Neural progenitor cell (in vitro differentiated cells): ENCODE results near the gene ADCY5. TPM values are rescaled to one million over a fixed set of nuclear protein-coding genes. Genes with fewer than 3 reads are reported as not detected.

ENCODE experiments used
- DNase-seq: peaks from one replicate; pipeline ENCODE4 v3.0.0-alpha.2; 2016; ENCODE audit warnings: low spot score
- H2AFZ ChIP-seq: fragments of 200-600 bp; sonication (generic); replicated peaks from 2 replicates; pipeline ENCODE4 v1.6.1; 2016; ENCODE audit warnings: antibody characterized with exemption
- H3F3A ChIP-seq: fragments of 200-600 bp; sonication (generic); 2 replicates; pipeline ENCODE4 v1.6.1; 2016; ENCODE audit warnings: antibody characterized with exemption, low read depth
- H3K27ac ChIP-seq: fragments of 200-600 bp; sonication (generic); 2 replicates; pipeline ENCODE4 v1.5.1; 2016; ENCODE audit warnings: mild to moderate bottlenecking
- H3K27me3 ChIP-seq: fragments of 200-600 bp; sonication (generic); 2 replicates; pipeline ENCODE4 v1.6.1; 2016; ENCODE audit warnings: mild to moderate bottlenecking, moderate library complexity
- H3K36me3 ChIP-seq: fragments of 200-600 bp; sonication (generic); 2 replicates; pipeline ENCODE4 v1.5.1; 2016
- H3K4me1 ChIP-seq: fragments of 200-600 bp; sonication (generic); 2 replicates; pipeline ENCODE4 v1.6.1; 2016; ENCODE audit warnings: mixed run types
- H3K4me2 ChIP-seq: fragments of 200-600 bp; sonication (generic); 2 replicates; pipeline ENCODE4 v1.6.1; 2016
- H3K4me3 ChIP-seq: fragments of 200-600 bp; sonication (generic); 2 replicates; pipeline ENCODE4 v1.5.1; 2016
- H3K79me2 ChIP-seq: fragments of 200-600 bp; sonication (generic); 2 replicates; pipeline ENCODE4 v1.6.1; 2016; ENCODE audit warnings: low read depth
- H3K9ac ChIP-seq: fragments of 200-600 bp; sonication (generic); 2 replicates; pipeline ENCODE4 v1.6.1; 2016
- H3K9me3 ChIP-seq: fragments of 200-600 bp; sonication (generic); 2 replicates; pipeline ENCODE4 v1.5.1; 2016; ENCODE audit warnings: low read depth
- H4K20me1 ChIP-seq: fragments of 200-600 bp; sonication (generic); 2 replicates; pipeline ENCODE4 v1.6.1; 2016; ENCODE audit warnings: low read depth
- H3K27ac Mint-ChIP-seq: 3 replicates; pipeline ENCODE4 v1.8.0; 2021; ENCODE audit warnings: mixed read lengths
- H3K27me3 Mint-ChIP-seq: 2 replicates; pipeline ENCODE4 v1.8.0; 2022; ENCODE audit warnings: low read depth, mild to moderate bottlenecking, inconsistent platforms, moderate library complexity, mixed read lengths; ENCODE audit not compliant: insufficient read depth
- H3K36me3 Mint-ChIP-seq: 3 replicates; pipeline ENCODE4 v1.8.0; 2021; ENCODE audit warnings: mixed read lengths
- H3K4me1 Mint-ChIP-seq: 3 replicates; pipeline ENCODE4 v1.8.0; 2021; ENCODE audit warnings: mixed read lengths
- H3K4me3 Mint-ChIP-seq: 3 replicates; pipeline ENCODE4 v1.8.0; 2021; ENCODE audit warnings: mild to moderate bottlenecking, moderate library complexity, mixed read lengths
- H3K9me3 Mint-ChIP-seq: 3 replicates; pipeline ENCODE4 v1.8.0; 2020; ENCODE audit warnings: mixed read lengths
- CTCF ChIP-seq: fragments of 200-600 bp; sonication (generic); IDR thresholded peaks from 2 replicates; pipeline ENCODE4 v1.5.1; 2017; ENCODE audit warnings: antibody characterized with exemption, mild to moderate bottlenecking
- EZH2 ChIP-seq: fragments of 200-600 bp; sonication (generic); IDR thresholded peaks from 2 replicates; pipeline ENCODE4 v1.6.1; 2017; ENCODE audit warnings: antibody characterized with exemption, mild to moderate bottlenecking, moderate library complexity
- EZH2phosphoT487 ChIP-seq: fragments of 200-600 bp; sonication (generic); IDR thresholded peaks from 2 replicates; pipeline ENCODE4 v1.6.1; 2017; ENCODE audit warnings: antibody characterized with exemption
- total RNA-seq: library from RNA; depleted of rRNA; stranded (reverse); fragments of >200 nt; gene quantifications from 2 replicates; pipeline ENCODE4 v1.2.3, GENCODE V29; 2015; ENCODE audit warnings: low replicate concordance

ADCY5 gene
- total RNA-seq, 1 donor from 2014 or later, result 1.6 TPM

- H3K9me3 Mint-ChIP-seq, result no peaks in the 10 kb centered on the region
Measured at GRCh38 chr3:123481071-123481470, 32.2 kb upstream of the ADCY5 start.

GRCh38 chr3:123480428-123480827, 31.5 kb upstream of the ADCY5 start:
- H3K27me3 Mint-ChIP-seq, result peaks cover 6% of the 10 kb centered on the region
- peaks cover 3% of the 10 kb centered on the region for H3K4me1 ChIP-seq
- no peak overlapping the region for H3K27ac Mint-ChIP-seq
- H3K9me3 Mint-ChIP-seq, result no peaks in the 10 kb centered on the region
- no peak overlapping the region for H3K27ac ChIP-seq
- no peaks in the 10 kb centered on the region for H3F3A ChIP-seq
- no peak overlapping the region for H3K4me3 ChIP-seq
- H3K4me2 ChIP-seq, result no peak overlapping the region
- peaks cover 3% of the 10 kb centered on the region for H3K4me1 Mint-ChIP-seq
- H4K20me1 ChIP-seq, result no peaks in the 10 kb centered on the region
- no peaks in the 10 kb centered on the region for H3K27me3 ChIP-seq
- no peaks in the 10 kb centered on the region for H3K79me2 ChIP-seq
- no peak overlapping the region for H2AFZ ChIP-seq
- no peaks in the 10 kb centered on the region for H3K36me3 ChIP-seq
- no peaks in the 10 kb centered on the region for H3K36me3 Mint-ChIP-seq
- H3K4me3 Mint-ChIP-seq, result no peak overlapping the region
- DNase-seq, result no peak
- H3K9me3 ChIP-seq, result no peaks in the 10 kb centered on the region
- no peak overlapping the region for H3K9ac ChIP-seq
- TF ChIP-seq EZH2 (no peak), CTCF (no peak), EZH2phosphoT487 (no peak)

More at GRCh38 chr3:123481071-123481470, 32.2 kb upstream of the ADCY5 start:
- Mint-ChIP-seq H3K27me3 (peaks cover 6% of the 10 kb centered on the region), H3K27ac (no peak overlapping the region), H3K4me1 (peaks cover 3% of the 10 kb centered on the region), H3K4me3 (no peak overlapping the region), H3K36me3 (no peaks in the 10 kb centered on the region)
- no peak overlapping the region for H2AFZ ChIP-seq
- H3K9ac ChIP-seq, result no peak overlapping the region
- peaks cover 3% of the 10 kb centered on the region for H3K4me1 ChIP-seq
- no peaks in the 10 kb centered on the region for H4K20me1 ChIP-seq
- no peaks in the 10 kb centered on the region for H3K36me3 ChIP-seq
- H3K27me3 ChIP-seq, result no peaks in the 10 kb centered on the region
- DNase-seq, result no peak
- no peak overlapping the region for H3K4me3 ChIP-seq
- H3K9me3 ChIP-seq, result no peaks in the 10 kb centered on the region
- no peak overlapping the region for H3K4me2 ChIP-seq
- no peak overlapping the region for H3K27ac ChIP-seq
- TF ChIP-seq CTCF (no peak), EZH2phosphoT487 (no peak), EZH2 (no peak)
- H3F3A ChIP-seq, result no peaks in the 10 kb centered on the region
- no peaks in the 10 kb centered on the region for H3K79me2 ChIP-seq

- H3K4me3 Mint-ChIP-seq, result no peak overlapping the region
- Histone ChIP-seq H3K4me2 (no peak overlapping the region), H3K4me3 (no peak overlapping the region), H3F3A (no peaks in the 10 kb centered on the region), H3K9ac (no peak overlapping the region), H3K79me2 (no peaks in the 10 kb centered on the region), H3K9me3 (no peaks in the 10 kb centered on the region), H2AFZ (no peak overlapping the region), H3K4me1 (peaks cover 3% of the 10 kb centered on the region), H3K36me3 (no peaks in the 10 kb centered on the region), H4K20me1 (no peaks in the 10 kb centered on the region), H3K27me3 (no peaks in the 10 kb centered on the region), H3K27ac (no peak overlapping the region)
- no peaks in the 10 kb centered on the region for H3K36me3 Mint-ChIP-seq
- no peak for TF ChIP-seq EZH2
- TF ChIP-seq EZH2phosphoT487, result no peak
- TF ChIP-seq CTCF, result no peak
- DNase-seq, result no peak
- peaks cover 6% of the 10 kb centered on the region for H3K27me3 Mint-ChIP-seq
- peaks cover 3% of the 10 kb centered on the region for H3K4me1 Mint-ChIP-seq
- H3K27ac Mint-ChIP-seq, result no peak overlapping the region
- no peaks in the 10 kb centered on the region for H3K9me3 Mint-ChIP-seq
Measured at GRCh38 chr3:123479891-123480290, 31.0 kb upstream of the ADCY5 start.

- peaks cover 3% of the 10 kb centered on the region for H3K4me1 ChIP-seq
- H3K4me2 ChIP-seq, result no peak overlapping the region
- H3K9ac ChIP-seq, result no peak overlapping the region
- no peaks in the 10 kb centered on the region for H3K36me3 ChIP-seq
- H3K9me3 Mint-ChIP-seq, result no peaks in the 10 kb centered on the region
- TF ChIP-seq EZH2 (no peak), CTCF (no peak), EZH2phosphoT487 (no peak)
- peaks cover 6% of the 10 kb centered on the region for H3K27me3 Mint-ChIP-seq
- H2AFZ ChIP-seq, result no peak overlapping the region
- no peaks in the 10 kb centered on the region for H4K20me1 ChIP-seq
- no peaks in the 10 kb centered on the region for H3F3A ChIP-seq
- no peaks in the 10 kb centered on the region for H3K36me3 Mint-ChIP-seq
- DNase-seq, result no peak
- no peak overlapping the region for H3K4me3 ChIP-seq
- no peak overlapping the region for H3K27ac Mint-ChIP-seq
- no peaks in the 10 kb centered on the region for H3K9me3 ChIP-seq
- H3K4me1 Mint-ChIP-seq, result peaks cover 3% of the 10 kb centered on the region
- no peak overlapping the region for H3K4me3 Mint-ChIP-seq
- no peak overlapping the region for H3K27ac ChIP-seq
- H3K79me2 ChIP-seq, result no peaks in the 10 kb centered on the region
- no peaks in the 10 kb centered on the region for H3K27me3 ChIP-seq
Measured at GRCh38 chr3:123478314-123478713, 29.4 kb upstream of the ADCY5 start.
